ENCODE data around the gene EEF1AKMT3. TPM values are rescaled to one million over a fixed set of nuclear protein-coding genes. Genes with fewer than 3 reads are reported as not detected.

EEF1AKMT3 gene
- total and polyA plus RNA-seq, 2 of the 4 experiments (the other 2 are of a cell fraction): 3.2 to 8.1 TPM

- TF ChIP-seq CEBPB (IDR thresholded peaks at IDR 0.05; ENCODE audit: low read depth, low read length): no peak
These were observed 56.8 kb downstream of the EEF1AKMT3 start (continued) for GRCh38 chr12:57829025-57829777.

GRCh38 chr12:57830393-57830792, 58.0 kb downstream of the EEF1AKMT3 start:
- in situ Hi-C loops (cut with MboI; ENCODE audit: low sequenced_read_pairs): no loop called here
- WGBS, 2 experiments (ENCODE audit: extremely low coverage in 2 of 2, insufficient read length in 1 of 2): no CpG with 5 or more reads among the region's 2 CpGs
- no TSS peak for BruUV-seq (replicated peaks)

More at GRCh38 chr12:57830393-57830792, 58.0 kb downstream of the EEF1AKMT3 start:
- peaks cover 26 to 76% of the 10 kb centered on the region in 2 experiments for H3K79me1 ChIP-seq (ENCODE audit: low read depth in 1 of 2, low read length in 2 of 2)
- H3K27ac ChIP-seq (ENCODE audit: insufficient read depth, low read length): no peak overlapping the region
- no peak overlapping the region for H2AFZ ChIP-seq (replicated peaks; ENCODE audit: low read length, poor library complexity)
- peaks cover 93% of the 10 kb centered on the region for H4K20me1 ChIP-seq (ENCODE audit: insufficient read depth, low read length)
- peaks cover 37% of the 10 kb centered on the region for H3K4me1 ChIP-seq (ENCODE audit: control insufficient read depth, insufficient read depth, low read length)
- no peak overlapping the region for H3K18ac ChIP-seq (ENCODE audit: low read depth, low read length)
- H3K9me1 ChIP-seq (ENCODE audit: insufficient read depth, low read length): peaks cover 30% of the 10 kb centered on the region
- intact Hi-C loops (cut with micrococcal nuclease): no loop called here
- H4K5ac ChIP-seq (ENCODE audit: low read depth, low read length): no peak overlapping the region
- H3K4me3 ChIP-seq (ENCODE audit: insufficient read depth, low read depth, low read length): no peak overlapping the region
- H4K8ac ChIP-seq (ENCODE audit: low read depth in 2 of 2, low read length in 2 of 2): no peak overlapping the region
- H3K36me3 ChIP-seq (ENCODE audit: control insufficient read depth, insufficient read depth, low read length): peaks cover 42% of the 10 kb centered on the region
- ATAC-seq (ENCODE audit: low read depth): no peak
- H3K56ac ChIP-seq (ENCODE audit: extremely low read depth, insufficient read depth, low read length): no peak overlapping the region
- H2AK5ac ChIP-seq (ENCODE audit: low read depth, low read length): no peak overlapping the region
- no peak overlapping the region for H3K14ac ChIP-seq (replicated peaks; ENCODE audit: low read depth, low read length)
- no peak overlapping the region for H2BK5ac ChIP-seq (ENCODE audit: low read depth, low read length, poor library complexity, severe bottlenecking)
- DNase-seq: no peak
- H4K91ac ChIP-seq (ENCODE audit: insufficient read depth, low read depth, low read length): no peak overlapping the region
- no peak overlapping the region for H3K4ac ChIP-seq (ENCODE audit: low read depth, low read length)
- H3K4me2 ChIP-seq (ENCODE audit: low read depth, low read length): no peak overlapping the region
- TF ChIP-seq SMC3 (IDR thresholded peaks at IDR 0.05; ENCODE audit: low read depth, low read length): no peak
- no peak for TF ChIP-seq RCOR1 (IDR thresholded peaks at IDR 0.05; ENCODE audit: insufficient replicate concordance, low read length)
- TF ChIP-seq CTCF (conservative IDR thresholded peaks at IDR 0.05; ENCODE audit: low read depth, low read length): no peak
- TF ChIP-seq CHD1 (IDR thresholded peaks at IDR 0.05; ENCODE audit: low read depth, low read length): no peak
- no peak for TF ChIP-seq ELK1 (IDR thresholded peaks at IDR 0.05; ENCODE audit: borderline replicate concordance, low read depth, low read length)
- TF ChIP-seq RAD21 (IDR thresholded peaks at IDR 0.05; ENCODE audit: low read length): no peak
- TF ChIP-seq FOS (IDR thresholded peaks at IDR 0.05; ENCODE audit: low read depth, low read length): no peak
- ChIA-PET CTCF (interaction anchor here (1.0 kb wide), 1 partner anchor 75 kb away, joined by 3 read pairs; no protein-coding TSS in a partner anchor), POLR2A (ENCODE audit: unreplicated experiment) (no interaction called here)
- no peak overlapping the region for H2BK120ac ChIP-seq (ENCODE audit: low read depth, low read length)
- H3K23ac ChIP-seq (ENCODE audit: low read depth, low read length): no peak overlapping the region
- no peak overlapping the region for H2BK20ac ChIP-seq (ENCODE audit: low read depth, low read length)
- no peaks in the 10 kb centered on the region for H3K9me3 ChIP-seq (ENCODE audit: control insufficient read depth, insufficient read depth, low read length)
- H2AK9ac ChIP-seq (replicated peaks; ENCODE audit: low read depth, low read length, poor library complexity): no peak overlapping the region
- no peaks in the 10 kb centered on the region for H3K27me3 ChIP-seq (ENCODE audit: control insufficient read depth, insufficient read depth, low read length)
- H2BK15ac ChIP-seq (ENCODE audit: low read depth, low read length): no peak overlapping the region
- no peak overlapping the region for H3K9ac ChIP-seq (ENCODE audit: low read depth, low read length)
- dilution Hi-C loops (cut with HindIII; ENCODE audit: low sequenced_read_pairs, unreplicated experiment): no loop called here
